GM23248 (cell line): ENCODE results near the gene FAM25A. TPM values are rescaled to one million over a fixed set of nuclear protein-coding genes. Genes with fewer than 3 reads are reported as not detected.
"Not testable (repeated sequence)": the region's sequence is repeated elsewhere in the genome, so short reads cannot be mapped to it uniquely, and the experiment has no call there.

Experiments
- DNase-seq: peaks from one replicate; pipeline ENCODE4 v3.0.0-alpha.2; 2015
- H2AFZ ChIP-seq: fragments of 200-600 bp; sonication (generic); 2 replicates; pipeline ENCODE4 v1.6.1; 2016; ENCODE audit warnings: antibody characterized with exemption
- H3F3A ChIP-seq: fragments of 200-600 bp; sonication (generic); 2 replicates; pipeline ENCODE4 v1.6.1; 2016; ENCODE audit warnings: mild to moderate bottlenecking, antibody characterized with exemption, mixed run types; ENCODE audit not compliant: insufficient read depth
- H3K27ac ChIP-seq: fragments of 200-600 bp; sonication (generic); 2 replicates; pipeline ENCODE4 v1.5.1; 2016; ENCODE audit warnings: mild to moderate bottlenecking
- H3K27me3 ChIP-seq: fragments of 200-600 bp; sonication (generic); replicated peaks from 2 replicates; pipeline ENCODE4 v1.6.1; 2016; ENCODE audit warnings: mild to moderate bottlenecking; ENCODE audit not compliant: insufficient read depth
- H3K36me3 ChIP-seq: fragments of 200-600 bp; sonication (generic); 2 replicates; pipeline ENCODE4 v1.6.1; 2016; ENCODE audit warnings: low read depth, mild to moderate bottlenecking
- H3K4me1 ChIP-seq: fragments of 200-600 bp; sonication (generic); 2 replicates; pipeline ENCODE4 v1.6.1; 2016; ENCODE audit warnings: mild to moderate bottlenecking; ENCODE audit not compliant: insufficient read depth
- H3K4me2 ChIP-seq: fragments of 200-600 bp; sonication (generic); one replicate; pipeline ENCODE4 v1.6.1; 2016; ENCODE audit warnings: mild to moderate bottlenecking; ENCODE audit not compliant: unreplicated experiment
- H3K4me3 ChIP-seq: fragments of 200-600 bp; sonication (generic); 2 replicates; pipeline ENCODE4 v1.5.1; 2016; ENCODE audit warnings: mild to moderate bottlenecking
- H3K79me2 ChIP-seq: fragments of 200-600 bp; sonication (generic); 2 replicates; pipeline ENCODE4 v1.6.1; 2016; ENCODE audit warnings: mild to moderate bottlenecking; ENCODE audit not compliant: insufficient read depth
- H3K9ac ChIP-seq: fragments of 200-600 bp; sonication (generic); 2 replicates; pipeline ENCODE4 v1.6.1; 2016; ENCODE audit warnings: mild to moderate bottlenecking
- H3K9me2 ChIP-seq: fragments of 200-600 bp; sonication (generic); 2 replicates; pipeline ENCODE4 v1.6.1; 2016; ENCODE audit warnings: mixed run types, mild to moderate bottlenecking, moderate library complexity; ENCODE audit not compliant: insufficient read depth
- H3K9me3 ChIP-seq: fragments of 200-600 bp; sonication (generic); one replicate; pipeline ENCODE4 v1.6.1; 2017; ENCODE audit warnings: low read depth
- H4K20me1 ChIP-seq: fragments of 200-600 bp; sonication (generic); 2 replicates; pipeline ENCODE4 v1.6.0; 2016; ENCODE audit not compliant: insufficient read depth
- WGBS, 2 experiments: methylation state at CpG; one replicate each; pipeline ENCODE4 v1.1.6; 2015 to 2017; ENCODE audit warnings: low lambda C conversion rate in 2 of 2, low coverage in 1 of 2; ENCODE audit errors: missing lambda C conversion rate in 2 of 2; 5-methylcytosine and 5-hydroxymethylcytosine counted together
- in situ Hi-C: fragments of 300-500 bp; cut with MboI; formaldehyde crosslinking; loops from 2 replicates; pipeline ENCODE4 v1.15.0; 2020
- polyA plus RNA-seq: library from polyadenylated mRNA; unstranded; fragments of >200 nt; fragmentation: Nextera tagmentation; extraction: Ambion mirVana; gene quantifications from 2 replicates; pipeline ENCODE4 v1.2.1, GENCODE V29; 2016
- total RNA-seq: library from RNA; depleted of rRNA; stranded (reverse); fragments of >200 nt; shearing (Covaris generic); gene quantifications from 2 replicates; pipeline ENCODE4 v1.2.3, GENCODE V29; 2014

FAM25A gene
- total and polyA plus RNA-seq, 2 experiments from 2014 or later, result not detected

- H3K27me3 ChIP-seq, H3K4me2 ChIP-seq, H3F3A ChIP-seq, H4K20me1 ChIP-seq, H3K27ac ChIP-seq, DNase-seq, H3K9ac ChIP-seq, H3K9me2 ChIP-seq, H3K79me2 ChIP-seq, H3K4me1 ChIP-seq, H3K9me3 ChIP-seq, in situ Hi-C loops, H3K4me3 ChIP-seq, H2AFZ ChIP-seq, H3K36me3 ChIP-seq: not testable (repeated sequence)
- 84 to 88% methylated on average over 11 to 17 of the region's 18 CpGs for WGBS, 2 experiments
Measured at GRCh38 chr10:87009134-87009696, 10.9 kb upstream of the FAM25A start.

- in situ Hi-C loops, H3F3A ChIP-seq, H3K27me3 ChIP-seq, H4K20me1 ChIP-seq, H3K27ac ChIP-seq, H3K79me2 ChIP-seq, DNase-seq, H3K36me3 ChIP-seq, H3K9me2 ChIP-seq, H3K9me3 ChIP-seq, H3K9ac ChIP-seq, H3K4me2 ChIP-seq, H2AFZ ChIP-seq, H3K4me3 ChIP-seq: not testable (repeated sequence)
- 68 to 80% methylated on average over 3 of the region's 3 CpGs for WGBS, 2 experiments
- peaks cover 15% of the 10 kb centered on the region for H3K4me1 ChIP-seq
Measured at GRCh38 chr10:87013528-87013927, 6.6 kb upstream of the FAM25A start.

DNA sequence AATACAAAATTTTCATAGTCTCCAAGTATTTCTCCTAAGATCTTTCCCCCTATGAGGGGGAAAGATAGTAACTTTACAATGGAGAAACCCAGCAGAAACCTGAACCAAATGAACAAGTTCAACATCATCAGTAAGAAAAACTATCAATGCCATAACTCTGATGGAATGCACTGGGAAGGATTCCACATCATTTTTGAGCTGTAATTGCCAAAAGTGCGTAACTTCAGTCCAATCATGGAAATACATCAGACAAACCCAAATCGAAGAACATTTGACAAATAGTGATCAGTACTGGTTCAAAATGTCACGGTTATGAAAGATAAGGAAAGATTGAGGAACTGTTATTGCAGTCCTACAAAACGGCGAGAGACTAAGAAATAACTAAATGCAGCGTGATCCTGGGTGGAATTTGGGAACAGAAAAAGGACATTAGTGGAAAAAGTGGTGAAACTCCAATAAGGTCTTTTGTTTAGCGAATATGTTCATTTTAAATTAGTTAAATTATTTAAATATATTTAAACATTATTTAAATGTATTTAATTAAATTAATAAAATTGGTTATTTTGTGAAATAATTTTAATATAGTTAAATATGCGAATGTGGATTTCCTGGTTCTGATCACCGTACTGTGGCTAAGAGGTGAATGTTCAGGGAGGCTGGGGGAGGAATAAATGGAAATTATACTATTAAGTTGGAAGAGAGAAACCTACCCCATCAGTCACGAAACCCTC lies 4.9 kb upstream of the FAM25A start:
- H3K27me3 ChIP-seq, H3K9me3 ChIP-seq, in situ Hi-C loops, H3K79me2 ChIP-seq, H3F3A ChIP-seq, H2AFZ ChIP-seq, H4K20me1 ChIP-seq, H3K36me3 ChIP-seq, H3K9ac ChIP-seq, H3K4me3 ChIP-seq, H3K9me2 ChIP-seq: not testable (repeated sequence)
- peak overlapping the region; percentile 6 for H3K4me2 ChIP-seq
- peak overlapping the region; percentile 36; the same call in 1 of the 2 replicates for H3K27ac ChIP-seq
- H3K4me1 ChIP-seq, result peaks cover 15% of the 10 kb centered on the region
- 26 to 30% methylated on average over 10 of the region's 10 CpGs for WGBS, 2 experiments
- DNase-seq, result peak; percentile 58

- H3K4me1 ChIP-seq, result peaks cover 15% of the 10 kb centered on the region
- 81 to 93% methylated on average over 2 to 6 of the region's 6 CpGs for whole genome bisulfite sequencing, 2 experiments
- H3K9me2 ChIP-seq, in situ Hi-C loops, H3K27ac ChIP-seq, H4K20me1 ChIP-seq, H3K79me2 ChIP-seq, H3K36me3 ChIP-seq, DNase-seq, H2AFZ ChIP-seq, H3F3A ChIP-seq, H3K9ac ChIP-seq, H3K4me3 ChIP-seq, H3K4me2 ChIP-seq, H3K27me3 ChIP-seq, H3K9me3 ChIP-seq: not testable (repeated sequence)
Measured at GRCh38 chr10:87018127-87018526, 2.0 kb upstream of the FAM25A start.

DNA sequence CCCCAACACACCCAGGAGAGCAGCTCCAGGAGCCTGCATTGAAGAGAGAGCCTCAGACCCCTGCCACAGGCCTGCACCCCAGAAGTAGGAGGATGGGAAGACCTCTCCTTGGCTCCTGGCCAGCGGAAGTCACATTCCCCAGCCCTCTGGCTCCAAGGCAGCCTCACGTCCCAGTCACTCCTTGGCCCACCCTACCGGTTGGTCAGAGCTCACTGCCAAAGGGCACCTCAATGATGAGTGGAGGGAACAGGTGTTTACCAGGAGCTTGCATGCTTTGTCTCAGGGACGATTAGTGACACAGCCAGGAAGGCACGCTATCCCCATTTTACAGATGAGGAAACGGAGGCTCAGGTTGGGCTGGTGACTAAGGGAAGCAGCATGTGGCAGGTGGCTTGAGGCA lies 1.0 kb upstream of the FAM25A start:
- H3K27ac ChIP-seq, H3K9ac ChIP-seq, H4K20me1 ChIP-seq, H3K9me2 ChIP-seq, in situ Hi-C loops, H3K36me3 ChIP-seq, H3K9me3 ChIP-seq, DNase-seq, H3K4me2 ChIP-seq, H3K4me3 ChIP-seq, H3K79me2 ChIP-seq, H3K27me3 ChIP-seq, H2AFZ ChIP-seq, H3F3A ChIP-seq: not testable (repeated sequence)
- peaks cover 15% of the 10 kb centered on the region for H3K4me1 ChIP-seq
- 84 to 86% methylated on average over 6 of the region's 6 CpGs for WGBS, 2 experiments

DNA sequence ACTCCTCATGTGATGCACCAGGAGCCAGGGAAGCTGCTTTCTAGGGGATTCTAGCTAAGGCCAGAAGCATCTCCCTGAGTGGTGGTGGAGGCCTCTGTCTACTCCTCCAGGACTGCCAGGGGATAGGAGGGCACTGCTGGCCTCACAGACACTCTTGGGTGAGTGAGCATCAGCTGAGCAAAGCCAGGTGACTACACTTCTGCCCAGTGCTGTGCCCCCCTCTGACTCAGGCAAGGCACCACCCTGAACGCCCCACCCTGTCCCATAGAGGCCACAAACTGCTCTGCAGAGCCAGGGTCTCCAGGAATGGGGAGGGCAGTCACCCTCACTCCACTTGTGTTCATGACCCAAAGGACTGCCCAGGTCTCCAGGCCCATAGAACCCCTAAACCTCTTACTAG lies 590 bp upstream of the FAM25A start:
- H3K36me3 ChIP-seq, in situ Hi-C loops, H3K79me2 ChIP-seq, H3K9me2 ChIP-seq, H3K4me3 ChIP-seq, H3K9me3 ChIP-seq, H3F3A ChIP-seq, H3K27me3 ChIP-seq, H3K9ac ChIP-seq, H3K4me2 ChIP-seq, H4K20me1 ChIP-seq, H2AFZ ChIP-seq, H3K27ac ChIP-seq: not testable (repeated sequence)
- WGBS, 2 experiments, result 100% methylated on average over 1 of the region's 1 CpG
- DNase-seq, result peak; percentile 4
- peaks cover 17% of the 10 kb centered on the region for H3K4me1 ChIP-seq

GRCh38 chr10:87025285-87025958 lies 5.3 kb downstream of the FAM25A start:
- H3F3A ChIP-seq, in situ Hi-C loops, H3K27me3 ChIP-seq, H3K9me2 ChIP-seq, H4K20me1 ChIP-seq, H3K36me3 ChIP-seq, H3K9me3 ChIP-seq, H3K79me2 ChIP-seq: not testable (repeated sequence)
- H3K4me1 ChIP-seq, result peaks cover 19% of the 10 kb centered on the region
- peak; percentile 84 for DNase-seq
- H3K27ac ChIP-seq, result peak overlapping the region; percentile 66
- WGBS, 2 experiments, result 16 to 19% methylated on average over 5 of the region's 5 CpGs
- peak overlapping the region; percentile 5; the same call in 1 of the 2 replicates for H3K4me3 ChIP-seq
- H3K4me2 ChIP-seq, result peak overlapping the region; percentile 50
- peak overlapping the region; percentile 25 for H3K9ac ChIP-seq
- peak overlapping the region; percentile 1 for H2AFZ ChIP-seq
